Measurements from ENCODE around the gene CKM.

CKM gene

DNA sequence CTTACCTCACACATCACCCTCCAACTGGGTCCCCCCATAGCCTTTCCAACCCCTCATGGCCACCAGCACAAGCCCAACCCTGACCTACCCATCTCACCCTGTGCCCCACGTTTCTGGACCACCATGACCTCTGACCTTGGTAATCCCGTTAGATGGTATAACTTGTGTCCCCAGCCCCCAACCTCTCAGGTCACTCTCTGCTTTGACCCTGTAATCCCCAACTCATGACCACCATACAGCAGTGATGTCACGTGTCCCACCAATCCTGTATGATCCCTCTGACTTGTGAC is 26.4 kb upstream of the CKM start:
- Histone ChIP-seq H3K36me3 (ENCODE audit: control insufficient read depth in 1 of 2, insufficient read depth in 2 of 2, low read depth in 1 of 2, low read length in 2 of 2) (peaks cover 35 to 49% of the 10 kb centered on the region in 2 experiments), H3K27me3 (ENCODE audit: control insufficient read depth in 1 of 2, insufficient read depth in 1 of 2, low read length in 2 of 2) (peaks cover 9 to 17% of the 10 kb centered on the region in 2 experiments), H3K4me2 (ENCODE audit: low read length, poor library complexity, severe bottlenecking) (no peak overlapping the region), H2AK5ac (ENCODE audit: low read length, severe bottlenecking) (no peak overlapping the region), H3K4me1 (ENCODE audit: control insufficient read depth, insufficient read depth, low read depth, low read length) (peaks cover 6% of the 10 kb centered on the region), H3K14ac (ENCODE audit: low read length in 2 of 2) (no peak overlapping the region), H3K9me3 (ENCODE audit: control insufficient read depth, low read length) (no peaks in the 10 kb centered on the region), H3K18ac (ENCODE audit: low read depth in 1 of 2, low read length in 2 of 2) (no peak overlapping the region), H4K8ac (ENCODE audit: low read length) (no peak overlapping the region), H2BK15ac (ENCODE audit: low read depth, poor library complexity, severe bottlenecking) (no peak overlapping the region), H4K91ac (ENCODE audit: low read length) (peak overlapping the region; percentile 34), H2BK120ac (ENCODE audit: low read depth, low read length) (no peak overlapping the region), H3K4ac (ENCODE audit: low read depth in 1 of 2, low read length in 2 of 2) (no peak overlapping the region), H3K4me3 (ENCODE audit: insufficient read depth in 1 of 2, low read depth in 1 of 2, low read length in 2 of 2) (no peak overlapping the region), H3K79me1 (replicated peaks; ENCODE audit: low read length, poor library complexity, severe bottlenecking) (no peaks in the 10 kb centered on the region), H2BK12ac (ENCODE audit: low read length in 2 of 2) (no peak overlapping the region), H2BK5ac (ENCODE audit: low read depth, low read length, poor library complexity, severe bottlenecking) (no peak overlapping the region), H2AFZ (ENCODE audit: low read depth, low read length) (no peak overlapping the region), H3K23ac (ENCODE audit: low read length in 2 of 2) (no peak overlapping the region), H3K9ac (ENCODE audit: low read length) (no peak overlapping the region), H3K27ac (ENCODE audit: low read length, poor library complexity, severe bottlenecking) (no peak overlapping the region)
- DNase-seq = no peak
- WGBS = 73% methylated on average over 3 of the region's 3 CpGs

DNA sequence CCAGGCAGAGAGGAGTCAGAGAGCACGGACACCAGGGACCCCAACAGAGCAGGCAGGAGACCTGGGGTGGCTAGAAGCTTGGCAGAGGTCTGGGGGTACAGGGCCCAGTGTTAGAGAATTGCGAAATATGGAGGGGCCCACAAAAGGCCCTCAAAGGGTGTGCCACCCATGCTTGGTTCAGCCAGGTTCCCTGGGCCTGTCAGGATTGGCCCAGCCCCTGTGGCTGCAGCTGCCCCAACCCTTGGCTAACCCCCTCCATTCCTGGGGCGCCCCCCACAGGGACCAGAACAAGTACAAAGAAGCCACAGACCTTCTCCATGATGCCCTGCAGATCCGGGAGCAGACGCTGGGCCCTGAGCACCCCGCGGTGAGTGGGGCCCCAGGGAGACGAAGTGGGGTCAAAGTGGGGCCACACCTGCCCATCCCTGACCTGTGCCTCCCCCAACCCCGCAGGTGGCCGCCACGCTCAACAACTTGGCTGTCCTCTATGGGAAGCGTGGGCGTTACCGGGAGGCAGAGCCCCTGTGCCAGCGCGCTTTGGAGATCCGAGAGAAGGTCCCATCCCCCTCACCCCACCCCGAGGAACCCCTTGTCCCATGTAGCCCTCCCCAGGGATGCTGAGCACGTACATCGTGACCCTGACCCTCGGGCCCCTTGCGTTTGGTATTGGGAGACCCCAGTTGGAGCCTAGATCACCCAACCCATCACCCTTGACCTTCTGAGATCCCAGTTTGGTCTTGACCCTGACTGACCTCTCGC is 25.9 kb upstream of the CKM start:
- no peak overlapping the region for H2BK5ac ChIP-seq (ENCODE audit: low read depth, low read length, poor library complexity, severe bottlenecking)

DNA sequence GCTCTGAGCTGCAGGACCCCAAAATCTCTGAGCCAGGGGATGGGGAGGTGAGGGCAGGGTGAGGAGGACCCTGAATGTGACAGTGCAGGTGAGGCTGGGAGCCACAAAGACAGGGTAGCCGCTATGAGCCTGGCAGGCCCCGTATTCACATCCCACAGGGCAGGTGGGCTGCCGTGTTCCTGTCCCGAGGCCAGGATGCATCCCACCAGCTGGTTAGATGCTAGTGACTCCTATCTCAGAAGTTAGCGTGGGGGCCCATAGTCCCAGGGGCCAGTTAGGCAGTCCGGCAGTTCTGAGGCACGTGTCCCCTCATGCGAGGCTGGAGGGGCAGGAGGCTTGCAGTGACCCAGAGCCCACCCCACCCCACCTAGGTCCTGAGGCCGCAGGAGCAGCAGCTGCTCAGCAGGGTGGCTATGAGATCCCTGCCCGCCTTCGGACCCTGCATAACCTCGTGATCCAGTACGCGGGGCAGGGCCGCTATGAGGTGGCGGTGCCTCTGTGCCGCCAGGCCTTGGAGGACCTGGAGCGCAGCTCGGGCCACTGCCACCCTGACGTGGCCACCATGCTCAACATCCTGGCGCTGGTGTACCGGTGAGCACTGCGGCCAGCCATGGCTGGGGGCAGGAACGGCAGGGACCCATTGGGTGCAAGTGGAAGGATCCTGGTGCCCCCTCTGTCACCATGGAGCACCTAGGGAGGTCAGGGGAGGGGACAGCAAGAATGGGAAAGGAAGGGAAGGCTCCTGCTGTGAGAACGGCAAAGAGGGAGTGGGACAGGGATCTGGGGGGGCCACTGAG is 25.1 kb upstream of the CKM start:
- Histone ChIP-seq H3K27ac (ENCODE audit: low read length, poor library complexity, severe bottlenecking) (no peak overlapping the region), H2AFZ (ENCODE audit: low read depth, low read length) (no peak overlapping the region), H3K4ac (ENCODE audit: low read depth in 1 of 2, low read length in 2 of 2) (no peak overlapping the region), H3K9ac (ENCODE audit: low read length) (no peak overlapping the region), H3K9me3 (ENCODE audit: control insufficient read depth, low read length) (no peaks in the 10 kb centered on the region), H2BK5ac (ENCODE audit: low read depth, low read length, poor library complexity, severe bottlenecking) (no peak overlapping the region), H2BK120ac (ENCODE audit: low read depth, low read length) (no peak overlapping the region), H3K36me3 (ENCODE audit: control insufficient read depth in 1 of 2, insufficient read depth in 2 of 2, low read depth in 1 of 2, low read length in 2 of 2) (peaks cover 22 to 36% of the 10 kb centered on the region in 2 experiments), H2BK12ac (ENCODE audit: low read length in 2 of 2) (no peak overlapping the region), H2BK15ac (ENCODE audit: low read depth, poor library complexity, severe bottlenecking) (no peak overlapping the region), H4K91ac (ENCODE audit: low read length) (no peak overlapping the region), H3K4me2 (ENCODE audit: low read length, poor library complexity, severe bottlenecking) (no peak overlapping the region), H3K79me1 (replicated peaks; ENCODE audit: low read length, poor library complexity, severe bottlenecking) (no peaks in the 10 kb centered on the region), H3K4me3 (ENCODE audit: insufficient read depth in 1 of 2, low read depth in 1 of 2, low read length in 2 of 2) (no peak overlapping the region), H3K23ac (ENCODE audit: low read length in 2 of 2) (no peak overlapping the region), H3K27me3 (ENCODE audit: control insufficient read depth in 1 of 2, insufficient read depth in 1 of 2, low read length in 2 of 2) (peaks cover 9 to 19% of the 10 kb centered on the region in 2 experiments), H3K18ac (ENCODE audit: low read depth in 1 of 2, low read length in 2 of 2) (no peak overlapping the region), H4K8ac (ENCODE audit: low read length) (no peak overlapping the region), H2AK5ac (ENCODE audit: low read length, severe bottlenecking) (no peak overlapping the region), H3K4me1 (ENCODE audit: control insufficient read depth, insufficient read depth, low read depth, low read length) (peaks cover 6% of the 10 kb centered on the region), H3K14ac (ENCODE audit: low read length in 2 of 2) (no peak overlapping the region)
- 90% methylated on average over 25 of the region's 25 CpGs for WGBS
- DNase-seq = no peak

More for the DNA sequence above, 25.9 kb upstream of the CKM start:
- H3K4me2 ChIP-seq (ENCODE audit: low read length, poor library complexity, severe bottlenecking) = no peak overlapping the region
- peaks cover 6% of the 10 kb centered on the region for H3K4me1 ChIP-seq (ENCODE audit: control insufficient read depth, insufficient read depth, low read depth, low read length)
- H2AFZ ChIP-seq (ENCODE audit: low read depth, low read length) = no peak overlapping the region
- H4K91ac ChIP-seq (ENCODE audit: low read length) = no peak overlapping the region
- H4K8ac ChIP-seq (ENCODE audit: low read length) = no peak overlapping the region
- H3K79me1 ChIP-seq (replicated peaks; ENCODE audit: low read length, poor library complexity, severe bottlenecking) = no peaks in the 10 kb centered on the region
- no peak overlapping the region for H2BK120ac ChIP-seq (ENCODE audit: low read depth, low read length)
- no peak overlapping the region for H3K9ac ChIP-seq (ENCODE audit: low read length)
- H3K18ac ChIP-seq (ENCODE audit: low read depth in 1 of 2, low read length in 2 of 2) = no peak overlapping the region
- no peaks in the 10 kb centered on the region for H3K9me3 ChIP-seq (ENCODE audit: control insufficient read depth, low read length)
- no peak overlapping the region for H2AK5ac ChIP-seq (ENCODE audit: low read length, severe bottlenecking)
- DNase-seq = no peak
- H3K27ac ChIP-seq (ENCODE audit: low read length, poor library complexity, severe bottlenecking) = no peak overlapping the region
- no peak overlapping the region for H3K4me3 ChIP-seq (ENCODE audit: insufficient read depth in 1 of 2, low read depth in 1 of 2, low read length in 2 of 2)
- H3K14ac ChIP-seq (ENCODE audit: low read length in 2 of 2) = no peak overlapping the region
- H3K4ac ChIP-seq (ENCODE audit: low read depth in 1 of 2, low read length in 2 of 2) = no peak overlapping the region
- H3K27me3 ChIP-seq (ENCODE audit: control insufficient read depth in 1 of 2, insufficient read depth in 1 of 2, low read length in 2 of 2) = peaks cover 9 to 17% of the 10 kb centered on the region in 2 experiments
- WGBS = 89% methylated on average over 23 of the region's 23 CpGs
- no peak overlapping the region for H3K23ac ChIP-seq (ENCODE audit: low read length in 2 of 2)
- H3K36me3 ChIP-seq (ENCODE audit: control insufficient read depth in 1 of 2, insufficient read depth in 2 of 2, low read depth in 1 of 2, low read length in 2 of 2) = peaks cover 30 to 44% of the 10 kb centered on the region in 2 experiments
- no peak overlapping the region for H2BK15ac ChIP-seq (ENCODE audit: low read depth, poor library complexity, severe bottlenecking)
- no peak overlapping the region for H2BK12ac ChIP-seq (ENCODE audit: low read length in 2 of 2)

DNA sequence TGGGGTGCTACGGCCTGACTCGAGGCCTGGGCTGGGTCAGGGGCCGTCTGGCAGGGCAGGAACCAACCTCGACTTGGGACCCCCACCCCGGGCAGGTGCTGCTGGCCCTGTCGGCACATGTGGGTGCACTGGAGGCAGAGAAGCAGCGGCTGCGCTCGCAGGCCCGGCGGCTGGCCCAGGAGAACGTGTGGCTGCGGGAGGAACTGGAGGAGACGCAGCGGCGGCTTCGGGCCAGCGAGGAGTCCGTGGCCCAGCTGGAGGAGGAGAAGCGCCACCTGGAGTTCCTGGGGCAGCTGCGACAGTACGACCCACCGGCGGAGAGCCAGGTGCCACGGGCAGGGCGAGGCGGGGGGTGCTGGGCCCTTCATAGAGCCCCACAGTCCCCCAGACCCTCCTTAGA is 23.8 kb upstream of the CKM start:
- DNase-seq = no peak

More for the DNA sequence above, 23.8 kb upstream of the CKM start:
- H2BK120ac ChIP-seq (ENCODE audit: low read depth, low read length) = no peak overlapping the region
- no peak overlapping the region for H3K9ac ChIP-seq (ENCODE audit: low read length)
- no peak overlapping the region for H2BK12ac ChIP-seq (ENCODE audit: low read length in 2 of 2)
- H3K18ac ChIP-seq (ENCODE audit: low read depth in 1 of 2, low read length in 2 of 2) = no peak overlapping the region
- H2BK5ac ChIP-seq (ENCODE audit: low read depth, low read length, poor library complexity, severe bottlenecking) = no peak overlapping the region
- peaks cover 14 to 27% of the 10 kb centered on the region in 2 experiments for H3K27me3 ChIP-seq (ENCODE audit: control insufficient read depth in 1 of 2, insufficient read depth in 1 of 2, low read length in 2 of 2)
- H2BK15ac ChIP-seq (ENCODE audit: low read depth, poor library complexity, severe bottlenecking) = no peak overlapping the region
- no peaks in the 10 kb centered on the region for H3K79me1 ChIP-seq (replicated peaks; ENCODE audit: low read length, poor library complexity, severe bottlenecking)
- peak overlapping the region in 1 of 2 experiments; percentile 72 for H3K14ac ChIP-seq (ENCODE audit: low read length in 2 of 2)
- no peak overlapping the region for H4K8ac ChIP-seq (ENCODE audit: low read length)
- H3K4me2 ChIP-seq (ENCODE audit: low read length, poor library complexity, severe bottlenecking) = no peak overlapping the region
- no peak overlapping the region for H2AK5ac ChIP-seq (ENCODE audit: low read length, severe bottlenecking)
- no peak overlapping the region for H3K23ac ChIP-seq (ENCODE audit: low read length in 2 of 2)
- 46% methylated on average over 25 of the region's 27 CpGs for WGBS
- no peak overlapping the region for H3K27ac ChIP-seq (ENCODE audit: low read length, poor library complexity, severe bottlenecking)
- no peaks in the 10 kb centered on the region for H3K9me3 ChIP-seq (ENCODE audit: control insufficient read depth, low read length)
- no peak overlapping the region for H3K4ac ChIP-seq (ENCODE audit: low read depth in 1 of 2, low read length in 2 of 2)
- H3K36me3 ChIP-seq (ENCODE audit: control insufficient read depth in 1 of 2, insufficient read depth in 2 of 2, low read depth in 1 of 2, low read length in 2 of 2) = peaks cover 9 to 23% of the 10 kb centered on the region in 2 experiments
- peaks cover 6% of the 10 kb centered on the region for H3K4me1 ChIP-seq (ENCODE audit: control insufficient read depth, insufficient read depth, low read depth, low read length)
- peak overlapping the region; percentile 11 for H4K91ac ChIP-seq (ENCODE audit: low read length)
- H2AFZ ChIP-seq (ENCODE audit: low read depth, low read length) = no peak overlapping the region
- H3K4me3 ChIP-seq (ENCODE audit: insufficient read depth in 1 of 2, low read depth in 1 of 2, low read length in 2 of 2) = no peak overlapping the region
